Kidney (tissue), 14 donors: ENCODE results near the gene CALHM6. TPM values are rescaled to one million over a fixed set of nuclear protein-coding genes. Genes with fewer than 3 reads are reported as not detected.

Source experiments
- DNase-seq, 5 donors: peaks; one replicate each; pipeline ENCODE4 v3.0.0-alpha.2; 2013 to 2020
- FAIRE-seq: peaks from 2 replicates; lab custom pipeline; 2012; peaks lifted over from hg19 to GRCh38; lab: Jason Lieb, UNC
- H3K27ac ChIP-seq, 2 donors: one replicate each; pipeline ENCODE4 v1.7.0; 2013; ENCODE audit warnings: low read depth in 2 of 2, low read length in 2 of 2, inconsistent platforms in 1 of 2
- H3K27me3 ChIP-seq: one replicate; pipeline ENCODE4 v1.7.1; 2013; ENCODE audit warnings: low read length, inconsistent platforms; ENCODE audit not compliant: control insufficient read depth, insufficient read depth
- H3K36me3 ChIP-seq, 3 donors: one replicate each; pipeline versions ENCODE4 v1.7.0 to v1.7.1; 2013; ENCODE audit warnings: low read length in 3 of 3, control low read depth in 1 of 3, inconsistent platforms in 1 of 3; ENCODE audit not compliant: insufficient read depth in 3 of 3, control insufficient read depth in 2 of 3
- H3K4me1 ChIP-seq, 3 donors: one replicate each; pipeline versions ENCODE4 v1.7.0 to v1.7.1; 2013; ENCODE audit warnings: low read length in 3 of 3, inconsistent platforms in 1 of 3, low read depth in 1 of 3; ENCODE audit not compliant: control insufficient read depth in 2 of 3, insufficient read depth in 2 of 3
- H3K4me3 ChIP-seq, 3 donors: one replicate each; pipeline versions ENCODE4 v1.7.0 to v1.8.1; 2013; ENCODE audit warnings: low read length in 3 of 3, control low read depth in 1 of 3, inconsistent platforms in 1 of 3
- H3K9ac ChIP-seq, 3 donors: one replicate each; pipeline versions ENCODE4 v1.7.0 to v1.7.1; 2013; ENCODE audit warnings: low read length in 3 of 3, control low read depth in 1 of 3, inconsistent platforms in 1 of 3
- H3K9me3 ChIP-seq, 3 donors: one replicate each; pipeline versions ENCODE4 v1.7.0 to v1.7.1; 2013; ENCODE audit warnings: low read length in 3 of 3, control low read depth in 1 of 3, inconsistent platforms in 1 of 3; ENCODE audit not compliant: control insufficient read depth in 2 of 3, insufficient read depth in 1 of 3
- intact Hi-C: fragments of 100-400 bp; cut with DNase I; formaldehyde crosslinking; loops from one replicate; pipeline ENCODE4 v1.11.1; 2022
- polyA plus RNA-seq: library from polyadenylated mRNA; stranded (reverse); fragments of 350-450 nt; fragmentation: Illumina TruSeq; extraction: RNeasy Lipid Tissue Mini Kit (QIAGEN cat#74804); gene quantifications from one replicate; pipeline ENCODE4 v1.2.3, GENCODE V29; 2014; ENCODE audit warnings: low read depth, low replicate concordance; ENCODE audit not compliant: insufficient read depth
- total RNA-seq: library from RNA; stranded (reverse); fragmentation: NEBNext Ultra II Directional; extraction: Animal tissue kit (Norgen Biotek cat#: 25700); gene quantifications from one replicate; pipeline ENCODE4 v1.2.1, GENCODE V29; 2021
- TF ChIP-seq, protein P1 (sequence below): IDR thresholded peaks from 3 replicates; pipeline ENCODE4 v1.5.1; 2012; ENCODE audit warnings: mild to moderate bottlenecking, moderate library complexity, borderline replicate concordance; ENCODE audit not compliant: insufficient read depth; ENCODE audit errors: extremely low read depth
- donor health status: control.
- donor health status: control.
- donor health status: control.
- donor health status: control.
- donor health status: control.
- donor health status: DM: yes; HTN: yes; CAD: no.
- donor health status: Normal renal cell carcinoma (clear cell type).

Gene CALHM6
- total and polyA plus RNA-seq, 2 donors from 2014 or later, result 2.4 to 8.2 TPM

- Histone ChIP-seq H3K27ac (no peak overlapping the region), H3K9me3 (no peaks in the 10 kb centered on the region), H3K36me3 (no peaks in the 10 kb centered on the region), H3K9ac (no peak overlapping the region), H3K4me1 (no peaks in the 10 kb centered on the region), H3K4me3 (no peak overlapping the region), H3K27me3 (no peaks in the 10 kb centered on the region)
- TF ChIP-seq, protein P1, sequence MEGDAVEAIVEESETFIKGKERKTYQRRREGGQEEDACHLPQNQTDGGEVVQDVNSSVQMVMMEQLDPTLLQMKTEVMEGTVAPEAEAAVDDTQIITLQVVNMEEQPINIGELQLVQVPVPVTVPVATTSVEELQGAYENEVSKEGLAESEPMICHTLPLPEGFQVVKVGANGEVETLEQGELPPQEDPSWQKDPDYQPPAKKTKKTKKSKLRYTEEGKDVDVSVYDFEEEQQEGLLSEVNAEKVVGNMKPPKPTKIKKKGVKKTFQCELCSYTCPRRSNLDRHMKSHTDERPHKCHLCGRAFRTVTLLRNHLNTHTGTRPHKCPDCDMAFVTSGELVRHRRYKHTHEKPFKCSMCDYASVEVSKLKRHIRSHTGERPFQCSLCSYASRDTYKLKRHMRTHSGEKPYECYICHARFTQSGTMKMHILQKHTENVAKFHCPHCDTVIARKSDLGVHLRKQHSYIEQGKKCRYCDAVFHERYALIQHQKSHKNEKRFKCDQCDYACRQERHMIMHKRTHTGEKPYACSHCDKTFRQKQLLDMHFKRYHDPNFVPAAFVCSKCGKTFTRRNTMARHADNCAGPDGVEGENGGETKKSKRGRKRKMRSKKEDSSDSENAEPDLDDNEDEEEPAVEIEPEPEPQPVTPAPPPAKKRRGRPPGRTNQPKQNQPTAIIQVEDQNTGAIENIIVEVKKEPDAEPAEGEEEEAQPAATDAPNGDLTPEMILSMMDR, result no peak
- DNase-seq, result no peak
- intact Hi-C loops, result no loop called here
- no peak for FAIRE-seq
Observed at GRCh38 chr6:116417661-116418060, 43.5 kb upstream of the CALHM6 start.

DNA sequence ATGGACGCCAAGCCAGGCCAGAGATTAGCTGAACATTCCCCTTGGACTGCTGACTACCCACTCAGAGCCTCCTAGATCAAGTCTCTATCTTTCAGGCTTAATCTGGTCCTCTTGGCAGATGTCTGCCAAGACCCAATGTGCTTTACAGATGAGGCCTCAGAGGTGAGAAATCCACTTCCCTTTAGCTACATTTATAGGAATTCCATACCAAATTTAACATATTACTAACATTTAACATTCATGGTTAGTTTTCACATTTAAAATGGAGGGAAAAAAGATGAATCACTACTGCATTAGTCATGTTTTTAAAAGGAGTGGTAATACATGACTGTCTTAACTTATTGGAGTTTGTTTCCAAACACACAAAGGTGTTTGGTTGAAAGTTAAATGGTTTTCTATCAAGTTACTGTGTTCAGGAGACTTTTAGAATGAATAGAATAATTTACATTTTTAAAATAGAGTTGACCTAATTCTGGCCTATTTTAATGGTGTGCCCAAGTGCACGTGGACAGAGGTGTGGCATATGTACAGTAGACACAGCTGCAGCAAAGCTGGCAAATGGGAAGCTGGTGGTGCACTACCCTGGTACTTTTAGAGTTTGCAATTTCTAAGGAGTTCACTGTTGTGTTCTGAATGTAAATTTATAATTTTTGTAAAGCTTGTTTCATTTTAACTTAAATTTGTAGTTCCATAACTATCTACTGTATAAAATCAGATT, 41.9 kb upstream of the CALHM6 start:
- no peak for FAIRE-seq

DNA sequence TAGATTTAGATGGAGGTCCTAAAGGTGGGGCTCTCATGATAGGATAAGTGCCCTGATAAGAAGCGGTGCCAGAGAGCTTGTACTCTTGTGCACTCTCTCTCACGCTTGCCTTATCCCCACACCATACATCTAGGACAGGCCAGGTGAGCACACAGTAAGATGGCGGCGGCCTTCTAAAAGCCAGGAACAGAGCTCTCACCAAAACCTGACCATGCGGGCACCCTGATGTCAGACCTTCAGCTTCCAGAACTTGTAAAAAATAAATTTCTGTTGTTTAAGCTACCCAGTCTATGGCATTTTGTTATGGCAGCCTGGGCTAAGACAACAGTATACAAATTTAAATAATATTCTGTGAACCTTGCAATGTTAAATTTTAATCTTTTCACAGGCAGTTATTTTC, 40.8 kb upstream of the CALHM6 start:
- intact Hi-C loops, result no loop called here
- TF ChIP-seq, protein P1, result no peak
- Histone ChIP-seq H3K27me3 (no peaks in the 10 kb centered on the region), H3K36me3 (no peaks in the 10 kb centered on the region), H3K4me3 (no peak overlapping the region), H3K9me3 (no peaks in the 10 kb centered on the region), H3K27ac (no peak overlapping the region), H3K9ac (no peak overlapping the region), H3K4me1 (no peaks in the 10 kb centered on the region)
- FAIRE-seq (no peak), DNase-seq (no peak)

More for the DNA sequence above, 41.9 kb upstream of the CALHM6 start:
- no peak overlapping the region for H3K27ac ChIP-seq
- no peak overlapping the region for H3K4me3 ChIP-seq
- H3K4me1 ChIP-seq, result no peaks in the 10 kb centered on the region
- intact Hi-C loops, result no loop called here
- H3K9ac ChIP-seq, result no peak overlapping the region
- H3K9me3 ChIP-seq, result no peaks in the 10 kb centered on the region
- no peak for DNase-seq
- no peaks in the 10 kb centered on the region for H3K36me3 ChIP-seq
- H3K27me3 ChIP-seq, result no peaks in the 10 kb centered on the region
- TF ChIP-seq, protein P1, result no peak
